H9 (cell line): ENCODE measurements around the gene ZNF618. TPM values are rescaled to one million over a fixed set of nuclear protein-coding genes. Genes with fewer than 3 reads are reported as not detected.

Experiments
- DNase-seq: peaks from one replicate; pipeline ENCODE4 v3.0.0-alpha.2; 2017
- H2AFZ ChIP-seq: one replicate; pipeline ENCODE4 v1.6.1; 2013; ENCODE audit warnings: mild to moderate bottlenecking, low read length, control low read depth, moderate library complexity
- H2AK5ac ChIP-seq: 2 replicates; pipeline ENCODE4 v1.6.1; 2013; ENCODE audit warnings: low read length, control low read depth, mixed read lengths; ENCODE audit not compliant: insufficient read length
- H2BK120ac ChIP-seq: one replicate; pipeline ENCODE4 v1.6.1; 2013; ENCODE audit warnings: low read depth, mild to moderate bottlenecking, low read length, control low read depth, inconsistent platforms; ENCODE audit not compliant: poor library complexity, severe bottlenecking
- H2BK12ac ChIP-seq: 2 replicates; pipeline ENCODE4 v1.6.1; 2013; ENCODE audit warnings: low read length, control low read depth, mixed read lengths, low read depth; ENCODE audit not compliant: insufficient read length
- H2BK15ac ChIP-seq: 2 replicates; pipeline ENCODE4 v1.6.1; 2013; ENCODE audit warnings: low read depth, low read length, control low read depth
- H2BK20ac ChIP-seq: one replicate; pipeline ENCODE4 v1.6.1; 2013; ENCODE audit warnings: low read depth, mild to moderate bottlenecking, low read length, control low read depth, inconsistent platforms; ENCODE audit not compliant: poor library complexity, severe bottlenecking
- H2BK5ac ChIP-seq: 2 replicates; pipeline ENCODE4 v1.6.1; 2013; ENCODE audit warnings: low read length, control low read depth, mixed read lengths; ENCODE audit not compliant: insufficient read length
- H3K14ac ChIP-seq: 2 replicates; pipeline ENCODE4 v1.6.1; 2013; ENCODE audit warnings: low read length, control low read depth; ENCODE audit not compliant: insufficient read depth
- H3K18ac ChIP-seq: 2 replicates; pipeline ENCODE4 v1.6.1; 2013; ENCODE audit warnings: low read depth, mild to moderate bottlenecking, mixed read lengths, low read length, control low read depth; ENCODE audit not compliant: insufficient read length
- H3K23ac ChIP-seq: 2 replicates; pipeline ENCODE4 v1.6.1; 2013; ENCODE audit warnings: low read length, control low read depth, mixed read lengths, low read depth; ENCODE audit not compliant: insufficient read length
- H3K23me2 ChIP-seq: 2 replicates; pipeline ENCODE4 v1.6.1; 2013; ENCODE audit warnings: low read depth, mild to moderate bottlenecking, mixed read lengths, low read length, control low read depth; ENCODE audit not compliant: insufficient read length, poor library complexity, severe bottlenecking
- H3K27ac ChIP-seq: 2 replicates; pipeline ENCODE4 v1.5.1; 2013; ENCODE audit warnings: low read length, control low read depth, mixed read lengths, low read depth; ENCODE audit not compliant: insufficient read length
- H3K27me3 ChIP-seq: 2 replicates; pipeline ENCODE4 v1.6.1; 2013; ENCODE audit warnings: low read length, control low read depth, inconsistent platforms; ENCODE audit not compliant: insufficient read depth
- H3K4ac ChIP-seq: 2 replicates; pipeline ENCODE4 v1.6.1; 2013; ENCODE audit warnings: low read depth, mild to moderate bottlenecking, control low read depth, inconsistent platforms, low read length, moderate library complexity
- H3K4me1 ChIP-seq: 2 replicates; pipeline ENCODE4 v1.6.1; 2013; ENCODE audit warnings: low read length, control low read depth, inconsistent platforms; ENCODE audit not compliant: insufficient read depth
- H3K4me2 ChIP-seq: 2 replicates; pipeline ENCODE4 v1.6.1; 2013; ENCODE audit warnings: low read length, control low read depth, mixed read lengths; ENCODE audit not compliant: insufficient read length, insufficient read depth
- H3K56ac ChIP-seq: 2 replicates; pipeline ENCODE4 v1.6.1; 2013; ENCODE audit warnings: low read depth, mild to moderate bottlenecking, mixed read lengths, low read length, control low read depth; ENCODE audit not compliant: insufficient read length
- H3K79me1 ChIP-seq: 2 replicates; pipeline ENCODE4 v1.6.1; 2013; ENCODE audit warnings: low read depth, mild to moderate bottlenecking, moderate library complexity, low read length, control low read depth, inconsistent platforms; ENCODE audit not compliant: insufficient read depth, poor library complexity, severe bottlenecking
- H3K79me2 ChIP-seq: 2 replicates; pipeline ENCODE4 v1.6.1; 2013; ENCODE audit warnings: low read length, control low read depth, inconsistent platforms; ENCODE audit not compliant: insufficient read depth
- H3K9ac ChIP-seq: 2 replicates; pipeline ENCODE4 v1.6.1; 2013; ENCODE audit warnings: low read length, control low read depth, mixed read lengths; ENCODE audit not compliant: insufficient read length; ENCODE audit errors: extremely low read depth
- H3K9me3 ChIP-seq: one replicate; pipeline ENCODE4 v1.6.1; 2013; ENCODE audit warnings: low read depth, low read length, inconsistent platforms; ENCODE audit not compliant: control insufficient read depth
- H3T11ph ChIP-seq: one replicate; pipeline ENCODE4 v1.6.1; 2013; ENCODE audit warnings: mild to moderate bottlenecking, low read length, control low read depth, inconsistent platforms
- H4K20me1 ChIP-seq: one replicate; pipeline ENCODE4 v1.6.1; 2013; ENCODE audit not compliant: control insufficient read depth, insufficient read length, insufficient read depth
- H4K5ac ChIP-seq: 2 replicates; pipeline ENCODE4 v1.6.1; 2013; ENCODE audit warnings: low read depth, mild to moderate bottlenecking, mixed read lengths, low read length, control low read depth; ENCODE audit not compliant: insufficient read length
- H4K8ac ChIP-seq: replicated peaks from 2 replicates; pipeline ENCODE4 v1.6.1; 2013; ENCODE audit warnings: low read length, control low read depth, mixed read lengths, low read depth; ENCODE audit not compliant: insufficient read length
- H4K91ac ChIP-seq: 2 replicates; pipeline ENCODE4 v1.6.1; 2013; ENCODE audit warnings: low read depth, mild to moderate bottlenecking, moderate library complexity, mixed read lengths, low read length, control low read depth; ENCODE audit not compliant: insufficient read length
- H3K27ac Mint-ChIP-seq, 3 experiments: 2 replicates in 2 of 3; 3 replicates in 1 of 3; pipeline ENCODE4 v1.8.0; 2020 to 2021; ENCODE audit warnings: mixed read lengths in 3 of 3, mild to moderate bottlenecking in 1 of 3, moderate library complexity in 1 of 3
- H3K27me3 Mint-ChIP-seq: 2 replicates; pipeline ENCODE4 v1.8.0; 2021; ENCODE audit warnings: low read depth, mild to moderate bottlenecking, moderate library complexity, mixed read lengths
- H3K36me3 Mint-ChIP-seq, 3 experiments: 2 replicates in 2 of 3; 3 replicates in 1 of 3; pipeline ENCODE4 v1.8.0; 2020 to 2021; ENCODE audit warnings: low read depth in 3 of 3, mixed read lengths in 3 of 3; ENCODE audit not compliant: insufficient read depth in 1 of 3
- H3K4me1 Mint-ChIP-seq, 2 experiments: 2 replicates each; pipeline ENCODE4 v1.8.0; 2020; ENCODE audit warnings: mixed read lengths in 2 of 2
- H3K4me3 Mint-ChIP-seq, 2 experiments: 2 replicates in 1 of 2; 3 replicates in 1 of 2; pipeline ENCODE4 v1.8.0; 2020 to 2021; ENCODE audit warnings: mild to moderate bottlenecking in 2 of 2, mixed read lengths in 2 of 2, moderate library complexity in 1 of 2
- H3K9me3 Mint-ChIP-seq, 2 experiments: 2 replicates in 1 of 2; 3 replicates in 1 of 2; pipeline ENCODE4 v1.8.0; 2020; ENCODE audit warnings: mild to moderate bottlenecking in 2 of 2, mixed read lengths in 2 of 2, moderate library complexity in 1 of 2
- CTCF ChIP-seq: fragments of 200-600 bp; sonication (generic); conservative IDR thresholded peaks from 3 replicates; pipeline ENCODE4 v1.8.0; 2021; ENCODE audit warnings: antibody characterized with exemption, mild to moderate bottlenecking
- WGBS: extraction: QIAGEN DNeasy Blood & Tissue Kit; methylation state at CpG from one replicate; pipeline ENCODE4 v1.1.7; 2013; ENCODE audit warnings: missing lambda C conversion rate, low lambda C conversion rate, mixed read lengths; ENCODE audit not compliant: insufficient read length; ENCODE audit errors: extremely low coverage; 5-methylcytosine and 5-hydroxymethylcytosine counted together
- total RNA-seq: library from RNA; stranded (reverse); gene quantifications from 2 replicates; pipeline ENCODE4 v1.2.1, GENCODE V29; 2021

ZNF618 gene
- total RNA-seq, 1 experiment from 2014 or later: 13.6 TPM

DNA sequence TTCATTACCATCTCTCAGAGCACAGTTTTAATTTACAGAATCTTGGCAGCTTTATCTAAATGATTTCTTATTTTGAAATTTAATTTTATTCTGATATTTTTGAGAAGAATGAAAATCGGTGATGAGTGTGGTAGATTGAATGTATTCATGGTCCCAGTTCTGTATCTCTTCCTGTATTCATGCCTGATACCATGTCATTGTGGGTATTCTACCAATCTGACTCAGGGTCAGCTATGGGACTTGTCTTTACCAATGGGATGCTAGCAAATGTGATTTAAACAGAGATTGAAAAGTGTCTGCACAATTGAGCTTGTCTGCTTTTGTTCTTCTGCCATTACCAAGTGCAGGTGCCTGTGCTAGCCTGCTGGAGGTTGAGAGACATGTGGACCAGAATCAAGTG lies 17.8 kb upstream of the ZNF618 start:
- Histone ChIP-seq H2BK120ac (no peak overlapping the region), H2AK5ac (no peak overlapping the region), H4K91ac (no peak overlapping the region), H2BK12ac (no peak overlapping the region), H2BK20ac (no peak overlapping the region), H3K4me1 (no peaks in the 10 kb centered on the region), H3T11ph (no peak overlapping the region), H3K23me2 (no peaks in the 10 kb centered on the region), H4K20me1 (no peaks in the 10 kb centered on the region), H3K4me2 (no peak overlapping the region), H3K9ac (no peak overlapping the region), H3K9me3 (no peaks in the 10 kb centered on the region), H3K79me1 (no peaks in the 10 kb centered on the region), H3K23ac (no peak overlapping the region), H2AFZ (no peak overlapping the region), H3K27ac (no peak overlapping the region), H3K18ac (no peak overlapping the region), H2BK5ac (no peak overlapping the region), H3K79me2 (no peaks in the 10 kb centered on the region), H4K5ac (no peak overlapping the region), H4K8ac (no peak overlapping the region), H3K27me3 (no peaks in the 10 kb centered on the region), H3K14ac (no peak overlapping the region), H3K56ac (no peak overlapping the region), H3K4ac (no peak overlapping the region), H2BK15ac (no peak overlapping the region)
- Mint-ChIP-seq H3K27me3 (peaks cover 10% of the 10 kb centered on the region), H3K36me3 (no peaks in the 10 kb centered on the region), H3K4me3 (no peak overlapping the region), H3K27ac (no peak overlapping the region), H3K9me3 (no peaks in the 10 kb centered on the region), H3K4me1 (peaks cover 15 to 16% of the 10 kb centered on the region in 2 experiments)
- TF ChIP-seq CTCF: no peak
- 100% methylated on average over 1 of the region's 1 CpG for WGBS
- no peak for DNase-seq
